Osteoblast (primary cell): Measurements from ENCODE around the gene RBM19. TPM values are rescaled to one million over a fixed set of nuclear protein-coding genes. Genes with fewer than 3 reads are reported as not detected.

ENCODE experiments used
- DNase-seq: peaks from one replicate; pipeline ENCODE4 v3.0.0; 2011; ENCODE audit warnings: low spot score, mixed read lengths; ENCODE audit not compliant: insufficient read length; ENCODE audit errors: missing footprints
- H2AFZ ChIP-seq: 2 replicates; pipeline ENCODE4 v1.6.0; 2011; ENCODE audit warnings: mild to moderate bottlenecking, low read length
- H3K27ac ChIP-seq: 2 replicates; pipeline ENCODE4 v1.5.1; 2011; ENCODE audit warnings: mild to moderate bottlenecking, low read depth, low read length, moderate library complexity
- H3K27me3 ChIP-seq: 2 replicates; pipeline ENCODE4 v1.6.0; 2012; ENCODE audit warnings: mild to moderate bottlenecking, control low read depth, inconsistent platforms, low read length, moderate library complexity; ENCODE audit not compliant: insufficient read depth
- H3K36me3 ChIP-seq: 2 replicates; pipeline ENCODE4 v1.5.1; 2011; ENCODE audit warnings: mild to moderate bottlenecking, low read length, control low read depth, moderate library complexity; ENCODE audit not compliant: insufficient read depth
- H3K4me1 ChIP-seq: 2 replicates; pipeline ENCODE4 v1.5.1; 2011; ENCODE audit warnings: mild to moderate bottlenecking, low read length, control low read depth, moderate library complexity; ENCODE audit not compliant: insufficient read depth
- H3K4me2 ChIP-seq: 2 replicates; pipeline ENCODE4 v1.6.0; 2011; ENCODE audit warnings: mild to moderate bottlenecking, low read length; ENCODE audit not compliant: insufficient read depth
- H3K4me3 ChIP-seq: fragments of 200-600 bp; sonication (generic); 3 replicates; pipeline ENCODE4 v1.5.1; 2012; ENCODE audit warnings: mild to moderate bottlenecking, low read length, inconsistent platforms; ENCODE audit not compliant: insufficient read depth
- H3K79me2 ChIP-seq: 2 replicates; pipeline ENCODE4 v1.6.0; 2012; ENCODE audit warnings: mild to moderate bottlenecking, low read length, control low read depth, inconsistent platforms; ENCODE audit not compliant: insufficient read depth
- H3K9me3 ChIP-seq: 2 replicates; pipeline ENCODE4 v1.5.1; 2011; ENCODE audit warnings: low read depth, low read length, control low read depth
- H4K20me1 ChIP-seq: 2 replicates; pipeline ENCODE4 v1.6.0; 2012; ENCODE audit warnings: mild to moderate bottlenecking, low read length, control low read depth; ENCODE audit not compliant: insufficient read depth
- total RNA-seq: library from RNA; depleted of rRNA; stranded (reverse); fragments of >200 nt; gene quantifications from 2 replicates; pipeline ENCODE4 v1.2.3, GENCODE V29; 2012
- TF ChIP-seq, protein P1 (sequence below): IDR thresholded peaks from 2 replicates; pipeline ENCODE4 v1.5.1; 2011; ENCODE audit warnings: mild to moderate bottlenecking, low read depth, low read length, moderate library complexity; ENCODE audit errors: extremely low read depth

The RBM19 gene
- total RNA-seq, 1 donor: 27.5 TPM

GRCh38 chr12:113897406-113897805, 68.7 kb downstream of the RBM19 start:
- Histone ChIP-seq H3K27me3 (no peaks in the 10 kb centered on the region), H3K4me2 (no peak overlapping the region), H3K9me3 (no peaks in the 10 kb centered on the region), H4K20me1 (peaks cover 6% of the 10 kb centered on the region), H3K4me3 (no peak overlapping the region), H3K27ac (no peak overlapping the region), H3K36me3 (no peaks in the 10 kb centered on the region), H3K4me1 (no peaks in the 10 kb centered on the region), H2AFZ (no peak overlapping the region), H3K79me2 (no peaks in the 10 kb centered on the region)
- no peak for DNase-seq
- TF ChIP-seq, protein P1, sequence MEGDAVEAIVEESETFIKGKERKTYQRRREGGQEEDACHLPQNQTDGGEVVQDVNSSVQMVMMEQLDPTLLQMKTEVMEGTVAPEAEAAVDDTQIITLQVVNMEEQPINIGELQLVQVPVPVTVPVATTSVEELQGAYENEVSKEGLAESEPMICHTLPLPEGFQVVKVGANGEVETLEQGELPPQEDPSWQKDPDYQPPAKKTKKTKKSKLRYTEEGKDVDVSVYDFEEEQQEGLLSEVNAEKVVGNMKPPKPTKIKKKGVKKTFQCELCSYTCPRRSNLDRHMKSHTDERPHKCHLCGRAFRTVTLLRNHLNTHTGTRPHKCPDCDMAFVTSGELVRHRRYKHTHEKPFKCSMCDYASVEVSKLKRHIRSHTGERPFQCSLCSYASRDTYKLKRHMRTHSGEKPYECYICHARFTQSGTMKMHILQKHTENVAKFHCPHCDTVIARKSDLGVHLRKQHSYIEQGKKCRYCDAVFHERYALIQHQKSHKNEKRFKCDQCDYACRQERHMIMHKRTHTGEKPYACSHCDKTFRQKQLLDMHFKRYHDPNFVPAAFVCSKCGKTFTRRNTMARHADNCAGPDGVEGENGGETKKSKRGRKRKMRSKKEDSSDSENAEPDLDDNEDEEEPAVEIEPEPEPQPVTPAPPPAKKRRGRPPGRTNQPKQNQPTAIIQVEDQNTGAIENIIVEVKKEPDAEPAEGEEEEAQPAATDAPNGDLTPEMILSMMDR: no peak

- Histone ChIP-seq H3K4me2 (no peak overlapping the region), H3K4me3 (no peak overlapping the region), H3K4me1 (no peaks in the 10 kb centered on the region), H3K9me3 (no peaks in the 10 kb centered on the region), H4K20me1 (peaks cover 6% of the 10 kb centered on the region), H3K27ac (no peak overlapping the region), H3K27me3 (no peaks in the 10 kb centered on the region), H3K79me2 (no peaks in the 10 kb centered on the region), H2AFZ (no peak overlapping the region), H3K36me3 (no peaks in the 10 kb centered on the region)
- DNase-seq: no peak
- TF ChIP-seq, protein P1: no peak
These were observed 69.3 kb downstream of the RBM19 start for GRCh38 chr12:113896841-113897240.

GRCh38 chr12:113896194-113896593, 69.9 kb downstream of the RBM19 start:
- Histone ChIP-seq H3K9me3 (no peaks in the 10 kb centered on the region), H4K20me1 (peaks cover 6% of the 10 kb centered on the region), H3K4me1 (no peaks in the 10 kb centered on the region), H3K79me2 (no peaks in the 10 kb centered on the region), H3K27me3 (no peaks in the 10 kb centered on the region), H3K4me3 (no peak overlapping the region), H2AFZ (no peak overlapping the region), H3K36me3 (no peaks in the 10 kb centered on the region), H3K4me2 (no peak overlapping the region), H3K27ac (no peak overlapping the region)
- DNase-seq: no peak
- TF ChIP-seq, protein P1: no peak

DNA sequence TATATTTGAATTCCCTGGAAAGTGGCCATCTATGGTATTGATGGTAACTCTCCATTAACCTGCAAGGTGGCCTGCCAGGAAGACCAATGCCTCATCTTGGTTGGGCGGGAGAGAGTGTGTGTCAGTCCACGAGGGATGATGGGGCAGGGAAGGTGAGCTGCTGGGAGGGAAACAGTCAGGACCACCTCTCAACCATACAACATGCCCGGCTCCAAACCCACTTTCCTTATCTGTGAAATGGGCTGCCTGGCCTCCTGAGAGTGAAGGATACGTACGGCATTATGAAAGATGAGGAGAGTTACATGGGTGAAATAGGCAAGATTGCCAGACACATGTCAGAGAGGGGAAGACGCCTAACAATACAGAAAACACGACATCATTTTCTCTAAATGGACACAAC, 70.9 kb downstream of the RBM19 start:
- H3K79me2 ChIP-seq: no peaks in the 10 kb centered on the region
- TF ChIP-seq, protein P1: no peak
- no peak overlapping the region for H3K4me2 ChIP-seq
- no peaks in the 10 kb centered on the region for H3K9me3 ChIP-seq
- no peaks in the 10 kb centered on the region for H3K36me3 ChIP-seq
- no peak overlapping the region for H2AFZ ChIP-seq
- H3K27ac ChIP-seq: no peak overlapping the region
- no peak for DNase-seq
- H3K27me3 ChIP-seq: no peaks in the 10 kb centered on the region
- peaks cover 6% of the 10 kb centered on the region for H3K4me1 ChIP-seq
- no peak overlapping the region for H3K4me3 ChIP-seq
- peaks cover 6% of the 10 kb centered on the region for H4K20me1 ChIP-seq
